Muscle of back (tissue), 11 donors: ENCODE measurements around the gene ITPR1. TPM values are rescaled to one million over a fixed set of nuclear protein-coding genes. Genes with fewer than 3 reads are reported as not detected.

Experiments
- DNase-seq, 3 donors: peaks; one replicate each; pipeline versions ENCODE4 v3.0.0 to v3.0.0-alpha.2; 2013
- polyA plus RNA-seq, 10 donors: library from polyadenylated mRNA; unstranded; fragments of 120-200 nt; gene quantifications; one replicate each; pipeline ENCODE4 v1.2.1, GENCODE V29; 2013; ENCODE audit not compliant: insufficient read length in 10 of 10

ITPR1 gene
- polyA plus RNA-seq, 10 donors = 16.2 to 25.2 (median 20.5) TPM

DNA sequence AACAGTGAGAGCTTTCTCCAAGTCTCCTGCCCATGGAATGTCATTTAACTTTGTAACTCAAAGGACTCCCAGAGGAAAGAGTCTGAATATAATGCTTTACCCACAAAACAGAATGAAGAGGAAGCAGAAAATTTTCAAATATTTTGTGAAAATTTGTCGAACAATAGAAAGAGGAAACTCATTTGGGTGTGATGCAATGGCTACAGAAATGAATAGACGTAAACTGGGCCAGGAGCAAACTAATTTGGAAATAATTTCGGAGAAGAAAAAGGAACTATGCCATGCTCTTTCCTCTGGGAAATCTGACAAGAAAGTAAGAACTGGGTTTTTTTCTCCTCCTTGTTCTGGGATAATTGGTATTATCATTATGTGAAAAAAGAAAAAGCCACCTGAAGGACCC, 14.9 kb upstream of the ITPR1 start:
- no peak for DNase-seq

DNA sequence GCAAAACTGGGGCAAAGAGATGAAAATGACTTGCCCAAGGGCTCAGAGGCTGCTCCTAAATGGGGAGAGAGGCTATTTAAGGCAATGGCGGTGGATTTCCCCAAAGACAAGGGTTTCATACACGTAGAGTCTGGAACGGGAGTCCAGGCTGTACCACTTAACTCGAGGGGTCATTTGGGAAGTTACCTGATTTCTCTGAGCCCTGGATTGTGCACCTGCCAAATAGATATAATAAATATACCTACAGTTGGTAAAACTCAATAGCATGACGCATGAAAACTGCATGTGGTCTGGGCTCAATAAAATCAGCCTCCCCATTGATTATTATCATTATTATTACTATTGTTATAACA, 1.3 kb upstream of the ITPR1 start:
- no peak for DNase-seq

DNA sequence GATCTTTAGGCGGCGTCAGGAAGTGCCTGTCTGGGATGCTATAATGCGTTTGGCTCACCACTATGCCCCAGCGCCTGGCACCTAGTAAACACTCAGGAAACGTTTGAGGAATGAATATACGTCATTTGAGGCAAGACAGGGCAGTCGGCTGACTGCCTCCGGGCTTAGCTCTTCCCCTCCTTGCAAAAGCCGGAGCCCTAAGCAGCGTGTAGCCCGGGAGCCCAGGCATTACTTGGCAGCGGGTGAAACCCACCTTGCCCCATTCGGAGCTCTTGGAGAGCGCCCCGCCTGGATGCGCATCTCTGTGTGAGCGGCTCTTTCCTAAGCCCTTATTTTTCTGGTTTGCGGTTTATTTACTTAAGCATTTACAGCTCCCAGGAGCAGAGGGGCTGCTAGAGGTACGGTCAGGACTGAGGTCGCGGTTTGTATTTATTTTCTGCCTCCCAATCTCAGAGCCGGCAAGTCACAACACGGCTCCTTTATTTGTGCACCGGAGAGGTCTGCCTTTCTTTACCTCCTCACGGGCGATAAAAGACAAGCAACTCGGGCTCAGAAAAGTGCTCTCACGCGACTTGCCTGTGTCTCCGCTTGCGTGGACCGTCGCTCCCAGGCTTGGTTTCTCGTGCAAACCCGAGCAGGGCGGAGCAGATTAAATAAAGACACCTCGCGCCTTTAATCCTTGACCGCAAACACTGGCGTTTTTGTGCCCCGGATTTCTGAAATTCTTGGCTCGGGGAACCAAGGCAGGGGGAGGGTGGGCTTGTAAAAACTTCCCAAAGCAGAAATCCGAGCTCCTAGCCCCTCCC, 737 bp upstream of the ITPR1 start:
- no peak for DNase-seq

DNA sequence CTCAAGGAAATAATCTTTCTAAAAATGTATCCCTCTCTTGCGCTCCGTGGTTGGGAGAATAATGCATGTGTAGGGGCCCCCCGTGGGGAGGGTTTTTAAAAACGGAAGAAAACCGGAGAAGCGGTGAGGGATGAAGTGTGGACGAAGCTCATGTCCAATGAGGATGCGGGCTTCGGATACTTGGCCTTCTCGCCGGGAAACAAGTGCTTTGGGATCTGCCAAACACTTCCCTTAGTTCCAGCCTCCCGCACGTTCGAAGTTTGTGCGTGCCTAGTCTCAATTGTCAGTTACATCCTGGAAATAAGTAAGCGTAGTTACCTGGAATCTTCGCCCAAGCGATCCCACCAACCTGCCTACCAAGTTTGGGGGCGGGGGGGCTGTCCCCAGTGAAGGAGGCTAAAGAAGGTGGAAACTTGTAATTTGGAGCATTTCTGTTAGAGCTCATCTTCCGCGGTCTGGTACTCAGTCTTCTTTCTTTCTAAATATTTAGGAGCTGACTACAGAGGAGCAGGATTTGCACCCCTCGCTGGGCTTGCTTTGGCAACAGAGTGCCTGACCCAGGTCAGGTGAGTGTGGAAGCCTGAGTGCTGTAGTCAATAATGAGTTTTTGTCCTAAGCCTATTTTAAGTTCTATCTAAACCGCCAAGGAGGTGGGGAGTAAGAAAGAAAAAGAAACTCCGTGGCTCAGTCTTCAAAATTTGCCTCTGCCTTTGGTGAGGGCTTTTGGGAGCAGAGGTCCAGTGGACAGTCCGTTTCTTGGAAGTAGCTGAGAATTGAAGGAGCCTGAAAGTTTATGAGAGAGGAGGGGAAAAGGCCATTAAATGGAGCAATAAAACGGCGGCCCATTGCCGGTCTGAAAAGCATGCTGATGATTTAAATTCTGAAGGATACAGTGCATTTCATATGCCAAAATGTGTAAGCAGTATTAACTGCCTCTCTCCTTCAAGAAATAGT, 1.1 kb downstream of the ITPR1 start:
- DNase-seq = peak in 2 of 3 donors; percentile 47 to 83

DNA sequence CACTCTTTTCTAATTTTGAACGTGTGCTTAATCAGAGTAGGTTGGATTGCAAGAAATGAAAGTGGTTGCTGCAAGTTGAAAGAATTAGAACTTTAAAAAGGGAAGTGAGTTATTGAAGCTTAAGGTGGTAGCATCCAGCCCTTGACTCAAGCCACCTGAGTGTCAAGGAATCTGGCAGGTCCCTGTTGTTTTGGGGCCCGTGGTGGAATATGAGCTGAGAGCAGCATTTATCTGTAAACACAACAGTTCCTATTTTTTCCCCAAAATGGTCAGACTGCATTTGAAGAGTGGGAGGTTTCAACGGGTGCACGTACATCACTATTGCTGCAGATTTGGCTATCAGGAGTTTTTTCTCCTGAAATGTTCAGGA, 1.7 kb downstream of the ITPR1 start:
- no peak for DNase-seq

DNA sequence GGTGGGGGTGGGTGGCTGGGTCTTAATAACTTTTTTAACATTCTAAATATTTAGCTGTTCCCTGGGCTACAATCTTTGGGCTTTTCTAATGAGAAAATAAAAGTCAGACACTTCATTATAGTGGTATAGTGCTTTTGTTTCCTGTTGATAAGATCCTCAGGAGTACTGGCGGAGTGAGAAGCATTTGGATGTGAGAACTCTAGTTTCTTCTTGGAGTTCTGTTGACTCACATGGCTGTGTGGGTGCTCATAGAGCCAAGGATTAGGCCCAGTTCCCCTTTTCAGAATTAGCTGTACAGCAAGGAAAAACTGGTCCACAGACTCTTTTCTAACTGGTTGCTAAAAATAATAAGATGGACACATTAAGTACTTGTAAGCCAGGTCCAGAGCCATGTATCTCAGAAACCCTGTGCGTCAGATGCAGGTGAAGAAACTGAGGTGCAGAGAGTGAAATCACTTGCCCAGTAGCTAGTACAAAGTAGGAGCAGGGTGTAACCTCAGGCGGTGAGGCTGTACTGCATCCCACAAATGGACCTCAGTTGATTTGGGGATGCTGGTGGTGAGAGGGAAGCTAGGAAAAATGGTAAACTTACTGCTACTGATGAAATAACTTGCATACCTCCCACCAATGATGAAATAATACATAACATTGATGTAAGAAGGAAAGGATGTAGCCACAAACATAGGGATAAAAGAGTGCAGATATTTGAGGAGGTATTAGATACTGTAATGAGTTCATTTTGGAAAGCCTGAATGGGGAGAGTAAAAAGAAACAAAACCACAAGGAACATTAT, 2.3 kb downstream of the ITPR1 start:
- no peak for DNase-seq

DNA sequence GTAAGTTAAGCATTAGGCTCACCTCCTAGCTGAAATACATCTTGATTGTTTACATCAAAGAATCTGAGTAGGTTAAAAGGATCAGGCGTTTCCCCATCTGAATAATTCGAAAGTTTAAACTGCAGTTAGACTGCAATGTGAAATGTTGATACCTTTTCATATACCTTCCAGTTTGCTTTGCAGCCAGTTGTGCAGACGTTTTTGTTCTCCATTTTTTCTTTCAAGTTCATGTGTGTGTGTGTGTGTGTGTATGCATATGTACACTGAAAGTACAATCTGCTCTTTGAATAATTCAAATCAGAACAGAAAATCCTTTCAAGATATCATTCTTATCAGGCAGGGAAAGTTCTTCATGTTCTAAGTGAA, 2.9 kb downstream of the ITPR1 start:
- no peak for DNase-seq

DNA sequence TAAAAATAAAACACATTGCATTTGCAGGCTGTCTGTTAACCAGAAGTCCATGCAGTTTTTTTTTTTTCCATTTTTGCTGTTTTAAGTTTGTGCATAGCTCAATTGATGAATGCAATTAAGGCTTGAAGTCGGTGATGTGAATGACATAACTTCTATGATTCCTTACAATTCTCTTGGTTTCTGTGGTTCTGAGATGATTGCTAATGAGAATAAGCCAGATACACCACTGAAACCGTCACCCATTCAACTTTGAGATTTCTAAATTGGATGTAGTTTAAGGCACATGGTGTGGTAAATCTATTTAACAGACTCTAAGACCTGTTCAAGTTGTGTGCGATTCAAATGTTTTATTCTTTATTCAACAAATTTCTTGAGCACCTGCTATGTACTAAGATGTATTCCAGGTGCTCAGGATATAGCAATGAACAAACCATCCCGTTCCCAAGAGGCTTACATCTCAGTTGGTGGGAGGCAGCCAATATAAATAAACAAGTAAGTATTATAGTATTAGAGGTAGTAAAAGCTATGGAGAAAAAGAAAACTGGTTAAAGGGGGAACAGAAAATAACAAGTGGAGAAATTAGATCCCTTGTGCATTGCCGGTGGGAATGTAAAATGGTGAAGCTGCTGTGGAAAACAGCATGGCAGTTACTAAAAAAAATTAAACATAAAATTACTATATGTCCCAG, 4.0 kb downstream of the ITPR1 start:
- no peak for DNase-seq

DNA sequence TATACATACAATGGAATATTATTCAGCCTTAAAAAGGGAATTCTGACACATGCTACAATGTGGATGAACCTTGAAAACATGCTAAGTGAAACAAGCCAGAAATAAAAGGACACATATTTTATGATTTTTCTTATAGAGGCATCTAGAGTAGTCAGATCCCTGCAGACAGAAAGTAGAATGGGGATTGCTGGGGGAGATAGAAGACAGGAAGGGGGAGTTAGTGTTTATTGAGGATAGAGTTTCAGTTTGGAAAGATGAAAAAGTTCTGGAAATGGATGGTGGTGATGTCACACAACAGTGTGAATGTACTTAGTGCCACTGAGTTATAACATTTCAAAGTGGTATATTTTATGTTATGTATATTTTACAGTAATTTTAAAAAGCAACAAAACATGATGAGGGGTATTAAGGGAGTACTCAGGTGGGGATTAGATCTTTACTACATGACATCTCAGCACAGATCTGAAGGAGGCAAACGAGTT, 4.7 kb downstream of the ITPR1 start:
- no peak for DNase-seq

DNA sequence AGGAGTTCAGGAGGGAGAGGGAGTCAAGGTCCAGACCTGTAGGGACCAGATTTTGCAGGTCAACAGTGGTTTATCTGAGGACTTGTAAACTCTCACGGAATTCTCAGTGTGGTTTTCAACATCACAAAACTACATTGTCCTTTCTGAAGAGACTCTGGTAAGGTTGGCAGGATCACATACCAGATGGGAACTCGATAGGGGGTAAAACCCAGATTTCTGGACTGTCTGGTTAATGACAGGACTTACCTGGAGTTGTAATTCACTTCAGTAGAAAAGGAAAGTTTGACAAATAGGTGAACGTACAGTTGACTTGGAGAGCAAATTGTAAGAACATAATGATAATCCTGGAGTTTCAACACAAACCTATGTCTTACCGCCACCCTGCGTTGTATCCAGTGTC, 5.3 kb downstream of the ITPR1 start:
- no peak for DNase-seq

DNA sequence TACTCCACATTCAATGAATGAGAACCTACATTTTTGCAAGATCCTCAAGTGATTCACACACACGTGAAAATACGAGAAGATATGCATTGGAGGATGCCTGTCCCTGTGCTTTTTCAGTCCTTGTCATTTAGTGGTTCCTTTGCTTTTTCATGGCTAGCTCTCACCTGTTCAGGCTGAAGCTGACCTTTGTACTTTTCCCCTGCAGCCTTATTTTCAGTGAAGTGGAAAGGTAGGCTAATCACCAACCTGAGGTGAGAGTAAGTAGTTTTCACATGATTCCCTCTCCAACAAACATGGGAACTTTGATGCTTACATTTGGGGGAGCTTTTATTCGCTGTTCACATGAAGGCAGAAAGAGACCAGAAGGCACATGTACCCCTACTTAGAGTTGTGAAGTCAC, 8.3 kb downstream of the ITPR1 start:
- no peak for DNase-seq

DNA sequence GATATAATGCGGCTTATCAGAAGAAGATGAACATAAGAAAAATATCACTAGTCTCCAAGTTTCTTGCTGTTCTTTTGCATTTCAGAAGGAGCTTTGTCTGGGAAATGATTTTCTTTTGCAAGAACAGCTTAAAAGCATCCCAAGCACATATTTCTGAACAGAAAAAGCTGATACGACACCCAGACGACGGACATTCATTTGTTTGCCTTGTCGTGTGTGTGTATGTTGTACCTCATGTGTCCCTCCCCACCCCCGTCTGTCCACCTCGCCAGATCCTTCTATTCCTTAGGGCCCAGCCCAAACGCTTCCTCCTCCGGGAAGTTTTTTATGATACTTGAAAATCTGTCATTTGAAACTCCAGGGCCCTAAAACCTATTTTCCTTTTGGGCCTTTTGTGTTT, 8.8 kb downstream of the ITPR1 start:
- DNase-seq = no peak

DNA sequence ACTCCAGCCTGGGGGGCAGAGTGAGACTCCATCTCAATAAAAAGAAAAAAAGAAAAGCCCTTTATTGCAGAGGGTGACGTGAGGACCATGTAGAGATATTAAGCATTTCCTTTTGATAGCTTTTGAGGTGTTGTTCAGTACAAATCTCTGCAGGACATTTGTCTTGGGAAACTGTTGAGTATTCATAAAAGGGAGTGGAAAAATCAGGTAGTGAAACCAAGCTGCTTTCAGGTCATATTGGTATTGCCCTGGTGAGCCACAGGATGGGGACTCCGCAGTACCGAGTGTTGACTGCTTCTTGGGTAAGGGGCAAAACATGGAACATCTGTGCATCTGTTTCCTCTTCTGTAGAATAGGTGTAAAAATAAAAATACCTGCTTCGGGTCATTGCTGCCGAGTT, 9.9 kb downstream of the ITPR1 start:
- no peak for DNase-seq

DNA sequence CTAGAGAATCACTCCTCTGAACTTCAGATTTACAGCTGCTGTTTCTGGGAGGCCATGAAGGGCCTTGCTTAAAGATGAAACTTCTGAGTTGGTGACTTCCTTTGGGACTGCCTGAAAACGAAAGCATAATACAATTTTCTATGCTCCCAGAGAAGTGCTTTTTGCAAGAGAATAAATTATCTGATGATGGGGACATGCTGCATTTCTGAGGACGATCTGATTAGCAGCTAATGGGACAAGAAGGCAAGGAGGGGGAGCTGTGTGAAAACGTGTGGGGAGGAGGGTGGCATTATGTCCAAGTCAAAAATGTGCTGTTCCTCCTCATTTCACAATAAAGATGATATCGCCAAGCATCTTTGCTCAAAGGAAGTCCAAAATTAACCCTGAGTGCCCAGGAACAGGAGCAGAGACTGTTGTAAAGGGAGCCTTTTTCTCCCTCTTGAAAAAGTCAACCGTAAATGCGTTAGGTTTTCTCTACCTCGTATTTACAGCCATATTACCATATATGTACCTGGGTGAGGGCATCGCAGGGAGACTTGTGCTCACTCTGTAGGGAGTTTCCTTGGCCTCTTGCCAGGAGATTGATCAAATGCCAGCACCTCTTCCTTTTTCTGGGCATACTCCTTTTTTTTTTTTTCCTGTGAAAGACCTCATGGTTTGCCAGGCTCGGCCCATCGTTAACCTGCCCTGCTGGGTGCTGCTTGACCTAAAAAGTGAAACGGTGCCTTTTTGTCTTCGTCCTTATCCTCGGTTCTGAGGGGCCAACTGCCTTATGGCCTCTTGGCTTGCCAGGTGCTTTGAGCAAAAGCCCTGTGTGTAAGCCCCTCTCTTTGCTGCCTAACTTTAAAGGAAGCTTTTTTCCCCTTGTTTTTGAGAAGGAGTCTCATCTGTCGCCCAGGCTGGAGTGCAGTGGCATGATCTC, 11.5 kb downstream of the ITPR1 start:
- peak in 1 of 3 donors; percentile 57 for DNase-seq

DNA sequence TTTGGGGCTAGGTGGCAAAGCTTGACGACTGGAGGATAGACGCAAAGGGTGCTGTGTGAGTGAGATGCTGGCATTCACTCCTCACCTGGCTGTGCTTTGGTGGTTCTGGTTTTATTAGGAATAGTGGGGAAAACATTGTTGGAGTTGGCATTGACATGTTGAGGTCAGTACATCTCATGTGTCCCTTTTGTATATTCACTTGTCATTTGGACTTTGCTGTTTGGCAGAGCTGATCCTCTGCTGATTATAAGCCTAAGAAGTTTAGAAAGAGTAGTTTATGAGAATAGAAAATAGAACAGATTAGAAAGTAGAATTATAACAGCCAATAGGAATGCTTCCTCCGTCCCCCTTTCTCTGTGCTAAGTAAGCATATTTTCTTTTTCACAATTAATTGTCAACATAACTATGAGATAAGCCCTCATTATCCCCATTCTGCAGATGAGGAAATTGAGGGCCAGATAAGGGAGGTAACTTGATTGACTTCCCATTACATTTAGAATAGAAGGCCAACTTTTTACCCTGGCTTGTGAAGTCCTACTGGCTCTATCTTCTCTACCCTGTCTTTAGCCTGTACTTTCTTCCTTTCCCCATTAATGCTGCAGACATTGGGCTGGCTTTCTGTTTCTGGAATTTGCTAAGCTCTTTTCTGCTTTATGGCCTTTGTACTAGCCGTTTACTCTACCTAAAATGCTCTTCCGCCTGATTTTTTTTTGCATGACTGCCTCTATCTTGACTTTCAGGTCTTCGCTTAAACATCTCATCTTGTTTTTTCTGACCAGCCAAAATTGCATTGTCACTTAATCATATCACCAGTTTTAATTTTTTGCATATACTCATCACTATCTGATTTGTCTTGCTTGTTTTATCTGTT, 12.8 kb downstream of the ITPR1 start:
- no peak for DNase-seq

DNA sequence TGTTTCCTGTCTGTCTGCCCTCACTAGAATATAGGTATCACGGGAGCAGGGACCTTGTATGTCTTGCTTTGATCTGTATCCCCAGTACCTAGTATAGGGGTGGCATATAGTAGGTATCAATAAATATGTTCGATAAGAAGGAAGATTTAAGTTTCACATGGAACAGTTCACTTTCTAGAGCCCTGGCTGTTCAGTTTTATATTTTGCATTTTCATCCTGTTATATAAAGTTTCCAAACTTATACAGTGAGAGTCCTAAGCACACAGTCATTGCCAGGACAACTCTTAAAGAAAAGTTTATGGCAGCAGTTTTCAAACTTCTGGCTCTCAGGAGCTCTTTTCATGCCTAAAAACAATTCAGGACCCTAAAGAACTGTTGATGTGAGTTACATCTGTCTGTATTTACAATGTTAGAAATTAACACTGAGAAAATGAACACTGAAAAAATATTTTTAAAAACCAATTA, 13.4 kb downstream of the ITPR1 start:
- DNase-seq = peak; percentile 31 to 77 (median 48)

DNA sequence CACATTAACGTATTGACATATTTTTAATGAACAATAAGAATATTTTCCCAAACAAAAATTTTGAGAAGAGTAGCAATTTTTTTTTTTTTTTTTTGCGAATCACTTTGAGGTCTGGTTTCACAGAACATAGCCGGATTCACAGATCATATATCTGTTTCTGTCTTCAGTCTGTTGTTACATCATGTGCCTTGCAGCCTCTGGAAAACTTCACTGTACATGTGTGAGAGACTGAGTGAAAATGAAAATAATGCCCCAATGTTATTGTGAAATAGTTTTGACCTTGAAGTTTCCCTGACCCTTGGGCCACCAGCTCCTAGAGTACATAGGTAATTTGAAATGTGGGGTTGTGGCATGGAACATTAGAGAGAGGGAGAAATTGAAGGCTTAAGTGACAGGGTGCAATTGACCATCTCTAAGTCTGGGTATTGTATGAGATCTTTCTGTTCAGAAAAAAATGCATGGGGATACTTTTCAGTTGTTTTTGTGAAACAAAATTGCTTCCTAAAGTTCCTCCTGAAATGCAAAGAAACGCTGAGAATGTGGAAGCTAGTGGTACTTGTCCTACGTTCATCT, 14.0 kb downstream of the ITPR1 start:
- peak in 2 of 3 donors; percentile 38 to 76 for DNase-seq

DNA sequence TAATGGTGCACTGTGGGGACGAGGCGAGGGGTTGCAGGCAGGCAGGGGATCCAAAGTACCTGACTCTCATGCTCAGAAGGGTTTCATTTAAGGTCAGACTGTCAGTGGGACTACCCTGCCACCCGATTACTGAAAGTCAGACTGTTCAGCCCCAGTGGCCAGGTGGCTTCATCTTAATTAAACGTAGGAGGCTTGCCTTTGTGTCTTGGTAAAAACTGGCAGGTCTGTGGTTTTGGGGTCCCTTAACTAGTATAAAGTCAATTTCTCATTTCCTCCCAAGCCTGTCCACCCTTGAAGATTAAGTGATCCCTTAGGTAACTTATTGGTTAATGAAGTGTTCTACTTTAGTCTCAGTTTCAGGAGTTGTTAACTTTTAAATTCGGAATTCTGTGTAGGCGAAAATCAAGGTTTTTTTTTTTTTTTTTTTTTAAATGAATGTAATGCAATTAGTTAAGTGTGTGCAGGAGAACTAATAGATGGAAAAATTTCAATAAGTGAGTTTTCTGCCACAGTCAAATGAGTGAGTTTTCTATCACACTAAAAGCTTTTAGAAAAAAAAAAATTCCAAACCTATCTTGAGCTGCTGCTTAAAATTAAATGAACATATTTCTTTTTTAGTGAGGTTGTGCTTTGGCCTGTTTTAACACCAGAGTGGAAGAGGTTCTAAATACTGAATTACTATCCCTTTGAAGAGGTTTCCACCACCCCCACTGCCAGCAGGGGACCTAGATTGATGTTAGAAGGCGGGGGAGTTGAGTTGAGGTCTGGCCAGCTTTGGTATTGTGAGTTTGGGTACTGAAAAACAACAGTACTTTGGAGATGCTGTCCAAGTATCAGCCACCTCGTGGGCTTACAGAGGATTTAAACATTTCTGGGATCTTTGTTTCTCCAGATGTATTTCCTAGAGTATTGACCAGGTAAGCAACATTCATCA, 15.2 kb downstream of the ITPR1 start:
- DNase-seq = no peak
